Dermis microvascular lymphatic vessel endothelial cell (primary cell): ENCODE data around the gene STON2. TPM values are rescaled to one million over a fixed set of nuclear protein-coding genes. Genes with fewer than 3 reads are reported as not detected.
"Not testable (repeated sequence)": the region's sequence is repeated elsewhere in the genome, so short reads cannot be mapped to it uniquely, and the experiment has no call there.

Experiments
- DNase-seq, 2 donors: peaks; one replicate each; pipeline versions ENCODE4 v3.0.0 to v3.0.0-alpha.2; 2010; ENCODE audit warnings: low read depth in 2 of 2
- total RNA-seq: library from RNA; depleted of rRNA; stranded (reverse); fragments of >200 nt; gene quantifications from 2 replicates; pipeline ENCODE4 v1.2.1, GENCODE V29; 2014

The STON2 gene
- total RNA-seq, 1 donor from 2014 or later: 87.4 TPM

GRCh38 chr14:81385419-81385818 lies 14.7 kb downstream of the STON2 start:
- DNase-seq: no peak

GRCh38 chr14:81384900-81385299 lies 15.2 kb downstream of the STON2 start:
- DNase-seq: no peak

GRCh38 chr14:81382517-81383225 lies 17.5 kb downstream of the STON2 start:
- no peak for DNase-seq

DNA sequence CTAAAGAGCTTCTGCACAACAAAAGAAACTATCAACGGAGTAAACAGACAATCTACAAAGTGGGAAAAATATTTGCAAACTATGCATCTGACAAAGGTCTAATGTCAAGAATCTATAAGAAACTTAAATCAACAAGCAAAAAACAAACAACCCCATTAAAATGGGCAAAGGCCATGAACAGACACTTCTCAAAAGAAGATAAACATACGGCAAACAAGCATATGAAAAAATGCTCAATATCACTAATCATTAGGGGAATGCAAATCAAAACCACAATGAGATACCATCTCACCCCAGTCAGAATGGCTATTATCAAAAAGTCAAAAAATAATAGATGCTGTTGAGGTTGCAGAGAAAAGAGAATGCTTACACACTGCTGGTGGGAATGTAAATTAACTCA lies 20.1 kb downstream of the STON2 start:
- not testable (repeated sequence) for DNase-seq

DNA sequence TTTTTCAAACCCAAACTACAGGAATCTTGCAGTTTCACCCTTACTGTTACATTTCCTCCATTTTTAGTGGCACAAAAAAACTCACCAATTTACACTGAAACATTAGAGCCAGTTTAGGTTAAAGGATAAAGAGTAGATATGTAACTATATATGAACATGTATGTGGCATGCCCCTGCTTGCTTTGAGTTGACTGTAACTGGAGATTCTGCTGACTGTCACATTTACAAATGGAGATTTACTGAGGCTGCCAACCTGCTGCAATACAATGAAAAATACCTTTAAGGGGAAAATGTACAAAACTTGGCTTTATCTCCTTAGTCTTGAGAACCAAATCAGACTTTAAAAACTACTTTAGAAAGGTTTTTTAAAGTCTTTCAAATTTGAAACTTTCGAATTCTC lies 28.3 kb downstream of the STON2 start:
- no peak for DNase-seq

GRCh38 chr14:81367563-81367962 lies 32.6 kb downstream of the STON2 start:
- no peak for DNase-seq

DNA sequence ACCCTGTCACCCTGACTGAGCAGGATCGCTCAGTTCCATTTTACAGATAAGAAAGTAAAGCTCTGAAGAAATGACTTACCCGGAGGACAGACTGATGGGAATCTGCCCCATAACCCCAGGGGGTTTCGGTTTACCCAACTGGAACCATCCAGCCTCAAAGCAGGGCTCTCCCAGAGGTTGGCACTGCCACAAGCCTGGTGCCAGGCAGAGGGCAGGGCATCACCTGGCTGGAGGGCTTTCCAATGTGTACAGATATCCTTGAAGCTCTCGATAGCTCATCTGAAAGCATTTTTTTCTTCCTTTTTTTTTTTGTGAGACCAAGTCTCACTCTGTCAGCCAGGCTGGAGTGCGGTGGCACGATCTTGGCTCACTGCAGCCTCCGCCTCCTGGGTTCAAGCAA lies 33.2 kb downstream of the STON2 start:
- DNase-seq: no peak

DNA sequence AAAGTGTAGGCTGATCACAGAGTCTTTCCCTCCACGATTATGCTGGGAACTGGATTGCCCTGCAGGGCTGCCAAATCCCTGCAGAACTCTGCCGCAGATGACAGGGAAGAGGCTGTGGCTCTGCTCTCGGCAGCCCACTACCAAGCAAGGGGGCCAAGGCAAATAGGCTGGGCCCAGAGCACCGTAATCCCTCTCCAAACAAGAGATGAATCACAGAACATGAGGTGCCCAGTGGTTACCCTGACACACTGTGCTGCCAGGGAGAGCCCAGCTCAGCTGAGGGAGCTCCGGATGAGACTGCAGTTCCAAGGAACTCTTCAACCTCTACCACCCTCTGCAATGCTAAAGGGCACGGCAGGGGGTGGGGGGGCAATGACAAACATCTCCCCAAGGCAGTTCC lies 33.9 kb downstream of the STON2 start:
- no peak for DNase-seq

DNA sequence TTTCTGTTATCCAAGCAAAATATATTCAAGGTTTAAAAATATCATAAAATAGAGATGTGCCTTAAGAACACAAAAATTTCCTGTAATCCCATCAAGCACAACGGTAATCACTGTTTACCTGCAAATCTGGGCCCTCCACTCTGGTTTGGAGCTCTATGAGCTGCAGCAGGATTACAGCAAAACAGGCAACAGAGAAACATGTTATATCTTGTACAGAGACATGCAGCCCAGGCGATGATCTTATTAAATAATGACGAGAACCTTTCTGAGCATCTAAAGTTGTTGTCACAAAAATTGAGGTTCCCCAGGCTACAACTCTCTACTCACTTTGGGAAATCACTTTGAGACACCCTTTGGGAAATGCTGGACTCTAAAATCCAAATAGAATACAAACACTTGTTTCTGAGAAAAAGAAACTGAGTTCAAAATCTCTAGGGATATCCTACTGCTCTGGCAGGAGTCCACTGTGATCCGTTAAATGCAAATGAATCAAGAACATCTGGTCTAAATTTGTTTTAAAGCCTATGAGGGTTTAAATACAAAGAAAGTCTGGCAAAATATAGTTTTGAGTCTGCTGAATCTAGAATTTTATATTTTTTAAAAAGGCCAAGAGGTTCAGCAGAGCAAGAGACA lies 36.3 kb downstream of the STON2 start:
- DNase-seq: no peak

DNA sequence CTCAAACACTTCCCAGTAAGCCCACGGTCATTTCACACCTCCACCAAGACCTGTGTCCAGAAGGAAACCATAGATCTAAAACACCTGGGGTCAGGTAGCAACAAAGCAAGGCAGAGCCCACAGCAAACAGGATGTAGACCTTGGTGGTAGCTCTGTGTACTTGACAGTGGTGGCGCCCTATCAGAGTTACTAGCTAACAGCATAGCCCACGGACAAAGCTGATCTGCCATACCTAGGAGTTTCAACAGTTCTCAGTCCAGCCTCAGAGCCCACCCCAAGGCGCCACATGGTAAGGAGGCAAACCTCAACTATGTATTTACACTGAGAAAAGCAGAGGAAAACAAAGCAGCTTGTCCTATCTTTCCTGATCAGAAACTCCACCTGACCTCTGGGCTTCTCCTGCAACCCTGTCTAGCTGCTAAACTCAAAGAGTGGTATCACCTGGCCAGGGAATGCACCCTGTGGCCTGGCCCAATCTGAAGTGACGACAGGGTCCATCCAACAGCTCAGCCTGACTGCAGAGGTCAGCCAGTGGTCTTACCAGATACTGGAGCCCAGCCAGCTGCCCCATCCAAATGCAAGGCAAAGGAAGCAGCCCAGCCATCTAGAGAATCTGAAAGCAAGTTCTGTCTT lies 46.3 kb downstream of the STON2 start:
- DNase-seq: no peak

GRCh38 chr14:81352413-81352812 lies 47.7 kb downstream of the STON2 start:
- no peak for DNase-seq

DNA sequence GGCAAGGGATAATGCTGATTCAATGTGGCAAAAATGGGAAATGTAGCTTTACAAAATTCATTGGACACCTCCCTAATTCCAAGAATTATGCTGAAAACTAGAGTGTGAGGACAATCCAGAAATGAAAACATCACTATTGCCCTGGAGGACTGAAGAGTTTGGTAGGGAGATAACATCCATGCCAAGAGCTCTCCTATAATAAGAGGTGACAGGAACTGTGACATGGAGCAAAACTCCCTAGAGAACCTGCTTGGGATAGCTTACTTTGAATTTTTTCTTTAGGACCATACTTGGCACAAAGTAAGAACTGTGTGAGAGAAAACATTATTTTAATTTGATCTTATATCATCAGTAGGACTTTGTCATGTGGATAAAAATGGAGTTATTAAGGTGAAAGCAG lies 48.9 kb downstream of the STON2 start:
- DNase-seq: no peak

DNA sequence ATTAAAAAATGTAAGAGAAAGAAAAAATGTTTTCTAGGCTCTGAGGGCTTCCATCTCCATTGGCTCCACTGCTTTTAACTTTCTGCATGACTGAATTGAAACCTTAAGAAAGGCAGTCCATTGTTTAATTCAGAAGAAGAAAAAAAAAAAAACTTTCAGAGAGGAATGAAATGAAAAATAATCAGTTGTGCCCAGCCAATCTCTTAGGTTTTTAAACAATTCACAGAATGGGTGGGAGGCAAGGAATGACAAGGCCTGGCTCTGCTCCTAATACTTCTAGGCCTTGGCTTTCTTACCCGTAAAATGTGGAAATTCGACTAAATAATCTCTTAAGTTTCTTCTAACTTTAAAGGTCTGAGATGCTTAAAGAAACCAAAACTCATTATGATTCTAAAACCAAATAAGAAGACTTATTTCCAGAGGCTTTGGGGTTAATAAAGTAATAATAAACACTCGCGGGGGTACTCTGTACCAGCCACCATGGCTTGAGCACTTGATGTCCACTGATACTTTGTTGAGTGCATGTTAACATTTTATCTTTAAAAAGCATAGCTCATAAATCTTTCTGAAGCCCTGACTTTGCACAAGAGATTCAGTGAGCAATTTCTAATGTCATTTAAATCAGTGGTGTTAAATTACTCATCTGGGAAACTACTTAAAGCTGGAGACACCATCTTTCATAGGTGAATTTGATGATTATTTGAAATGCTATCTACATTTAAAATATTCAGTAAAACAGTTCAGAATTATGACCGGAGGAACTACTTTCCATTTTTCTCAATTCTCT lies 49.6 kb downstream of the STON2 start:
- no peak for DNase-seq

- no peak for DNase-seq
Observed at GRCh38 chr14:81348061-81348460, 52.1 kb downstream of the STON2 start.

- no peak for DNase-seq
Observed at GRCh38 chr14:81345781-81346180, 54.3 kb downstream of the STON2 start.

- DNase-seq: no peak
Observed at GRCh38 chr14:81344481-81345160, 55.5 kb downstream of the STON2 start.

GRCh38 chr14:81343701-81344100 lies 56.4 kb downstream of the STON2 start:
- DNase-seq: peak in 1 of 2 donors; percentile 74

DNA sequence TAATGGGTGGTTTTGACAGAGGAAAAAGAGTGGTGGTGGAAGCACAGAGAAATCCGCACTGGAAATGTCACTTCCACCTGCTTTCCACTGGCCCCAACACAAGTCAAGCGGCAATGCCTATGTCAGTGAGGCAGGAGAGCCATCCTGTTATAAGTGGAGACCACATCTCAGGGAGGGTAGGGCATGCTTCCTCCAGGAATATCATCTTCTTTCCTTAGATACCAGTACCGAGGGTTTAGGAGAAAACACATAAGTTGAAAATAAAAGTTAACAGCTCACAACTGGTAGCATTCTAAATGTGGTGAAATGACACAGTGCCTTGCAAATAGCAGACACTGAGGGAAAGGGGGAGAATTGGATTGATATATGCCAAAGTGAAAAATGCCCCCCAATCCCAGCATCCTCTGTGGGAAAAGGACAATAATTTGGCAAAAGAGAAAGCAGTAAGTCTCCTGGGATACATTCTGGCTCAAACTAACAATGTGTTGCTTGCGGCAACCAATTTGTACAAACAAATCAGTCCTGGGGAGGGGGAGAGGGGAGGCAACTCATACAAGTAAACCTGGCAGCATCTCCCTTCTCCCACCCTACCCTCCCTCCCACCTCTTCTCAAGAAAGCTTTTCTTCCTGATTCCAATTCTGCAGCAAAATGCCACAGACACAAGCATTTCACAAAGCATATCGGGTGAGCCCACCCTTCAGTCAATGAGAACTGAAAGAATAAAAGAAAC lies 57.1 kb downstream of the STON2 start:
- peak in 1 of 2 donors; percentile 29 for DNase-seq

DNA sequence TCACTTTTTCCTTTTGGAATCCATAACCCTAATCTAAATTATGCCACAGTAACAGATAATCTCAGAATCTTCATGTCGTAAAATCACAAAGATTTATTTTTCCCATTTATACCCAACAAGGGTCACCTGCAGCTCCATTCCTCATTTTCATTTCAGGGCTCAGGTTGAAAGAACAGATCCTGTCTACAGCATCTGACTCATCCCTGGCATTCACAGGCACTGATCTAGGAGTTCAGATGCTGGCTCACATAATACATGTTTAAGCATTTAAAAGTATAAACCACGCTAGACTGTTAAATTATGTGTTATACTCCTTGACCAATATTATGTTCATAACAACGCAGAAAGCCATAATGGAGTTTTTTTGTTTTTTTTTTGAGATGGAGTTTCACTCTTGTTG lies 58.3 kb downstream of the STON2 start:
- DNase-seq: no peak

DNA sequence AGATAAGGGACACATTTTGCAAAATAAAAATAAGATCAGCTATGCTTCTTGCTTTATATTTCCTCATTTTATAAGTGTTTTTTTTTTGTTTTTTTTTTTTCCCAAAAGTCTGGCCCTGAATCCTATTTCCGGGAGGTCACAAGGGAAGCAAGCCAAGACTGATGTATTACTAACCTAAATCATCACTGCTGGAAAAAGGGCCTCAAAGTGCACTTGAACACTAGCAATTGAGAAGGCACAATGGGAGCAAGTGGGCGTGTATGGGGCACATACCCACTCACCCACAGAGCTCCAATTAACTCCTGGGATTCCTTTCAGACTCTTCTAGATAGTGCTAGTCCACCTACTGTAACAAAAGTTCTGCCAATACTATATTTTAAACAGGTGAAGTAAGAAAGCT lies 58.8 kb downstream of the STON2 start:
- DNase-seq: no peak

DNA sequence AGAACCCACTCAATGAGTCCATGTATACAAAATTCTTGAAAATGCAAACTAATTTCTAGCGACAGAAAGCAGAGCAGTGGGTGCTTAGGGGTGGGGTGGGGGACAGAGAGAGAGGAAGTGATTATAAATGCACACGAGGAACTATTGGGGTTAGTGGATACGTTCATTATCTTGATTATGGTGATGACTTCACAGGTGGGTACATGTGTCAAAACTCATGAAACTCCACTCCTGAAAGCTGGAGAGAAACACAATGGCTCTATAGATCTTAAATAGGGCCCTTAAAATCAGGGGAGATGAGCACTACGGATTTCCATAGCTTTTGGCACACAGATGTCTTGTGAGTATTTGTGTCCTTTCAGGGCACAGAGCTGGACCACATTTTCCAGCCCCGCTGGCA lies 59.9 kb downstream of the STON2 start:
- no peak for DNase-seq
